K562 (cell line): ENCODE results near the gene RIOX2.

Source experiments
- CHD2 ChIP-seq: IDR thresholded peaks from 2 replicates; pipeline ENCODE4 v1.6.1; 2011; ENCODE audit warnings: low read depth, low read length
- GTF2A2 ChIP-seq: IDR thresholded peaks from 2 replicates; pipeline ENCODE4 v1.6.1; 2016; ENCODE audit warnings: mild to moderate bottlenecking, missing genetic modification characterization, missing compliant biosample characterization
- HDAC2 ChIP-seq: fragments of 450-650 bp; IDR thresholded peaks from 2 replicates; pipeline ENCODE4 v1.6.1; 2016; ENCODE audit warnings: mild to moderate bottlenecking
- NFIC ChIP-seq: fragments of 450-650 bp; IDR thresholded peaks from 2 replicates; pipeline ENCODE4 v1.6.1; 2017; ENCODE audit warnings: mild to moderate bottlenecking, inconsistent platforms
- SMAD1 ChIP-seq: fragments of 150-350 bp; IDR thresholded peaks from 2 replicates; pipeline ENCODE4 v1.6.1; 2014; ENCODE audit warnings: low read length, low read depth; ENCODE audit not compliant: partially characterized antibody
- SREBF1 ChIP-seq: fragments of 150-350 bp; IDR thresholded peaks from 2 replicates; pipeline ENCODE4 v1.6.1; 2014; ENCODE audit warnings: antibody characterized with exemption, low read depth, low read length, borderline replicate concordance
- ZFPM2 ChIP-seq: fragments of 250-450 bp; sonication (Bioruptor Pico); IDR thresholded peaks from 2 replicates; pipeline ENCODE4 v1.5.1; 2022; ENCODE audit warnings: mild to moderate bottlenecking
- TF ChIP-seq, protein P1 (sequence below): fragments of 200-800 bp; sonication (Bioruptor generic); IDR thresholded peaks from 2 replicates; pipeline ENCODE4 v1.6.1; 2017; ENCODE audit warnings: missing genetic modification characterization, missing compliant biosample characterization
- TF ChIP-seq, protein P2 (sequence below): fragments of 250-450 bp; sonication (Bioruptor Pico); IDR thresholded peaks from 2 replicates; pipeline ENCODE4 v1.5.0; 2020; ENCODE audit warnings: mild to moderate bottlenecking, borderline replicate concordance
- TF ChIP-seq, protein P3 (sequence below): fragments of 450-650 bp; conservative IDR thresholded peaks from 2 replicates; pipeline ENCODE4 v1.6.1; 2016; ENCODE audit warnings: missing genetic modification characterization, low read depth, mild to moderate bottlenecking, missing compliant biosample characterization, moderate library complexity
- TF ChIP-seq, protein P4 (sequence below): sonication (generic); formaldehyde crosslinking; IDR thresholded peaks from 2 replicates; pipeline ENCODE4 v1.8.1; 2023; ENCODE audit warnings: mild to moderate bottlenecking, missing genetic modification reagents, moderate library complexity

DNA sequence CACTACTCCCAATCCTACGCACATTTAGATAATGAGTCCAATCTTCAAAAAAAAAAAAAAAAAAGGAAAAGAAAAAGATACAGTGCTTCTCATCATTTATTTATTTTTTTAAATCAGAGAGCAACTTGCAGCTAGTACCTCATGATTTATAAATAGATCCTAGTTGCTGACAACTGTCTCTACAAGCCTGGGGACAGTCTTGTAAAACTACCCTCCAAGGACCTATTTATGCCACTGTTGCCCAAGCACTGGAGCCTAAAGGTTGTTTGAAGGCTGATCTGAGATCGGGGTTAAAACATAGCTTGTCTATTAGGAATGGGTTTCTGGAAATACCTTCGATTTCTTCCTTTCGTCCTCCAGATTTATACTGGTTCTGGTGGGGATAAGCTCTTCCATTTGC, 48.2 kb upstream of the RIOX2 start:
- TF ChIP-seq CHD2, result no peak
- TF ChIP-seq, protein P1, sequence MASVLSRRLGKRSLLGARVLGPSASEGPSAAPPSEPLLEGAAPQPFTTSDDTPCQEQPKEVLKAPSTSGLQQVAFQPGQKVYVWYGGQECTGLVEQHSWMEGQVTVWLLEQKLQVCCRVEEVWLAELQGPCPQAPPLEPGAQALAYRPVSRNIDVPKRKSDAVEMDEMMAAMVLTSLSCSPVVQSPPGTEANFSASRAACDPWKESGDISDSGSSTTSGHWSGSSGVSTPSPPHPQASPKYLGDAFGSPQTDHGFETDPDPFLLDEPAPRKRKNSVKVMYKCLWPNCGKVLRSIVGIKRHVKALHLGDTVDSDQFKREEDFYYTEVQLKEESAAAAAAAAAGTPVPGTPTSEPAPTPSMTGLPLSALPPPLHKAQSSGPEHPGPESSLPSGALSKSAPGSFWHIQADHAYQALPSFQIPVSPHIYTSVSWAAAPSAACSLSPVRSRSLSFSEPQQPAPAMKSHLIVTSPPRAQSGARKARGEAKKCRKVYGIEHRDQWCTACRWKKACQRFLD, result no peak
- TF ChIP-seq HDAC2, result no peak
- no peak for TF ChIP-seq ZFPM2 (CRISPR knock-in tag)
- TF ChIP-seq, protein P2, sequence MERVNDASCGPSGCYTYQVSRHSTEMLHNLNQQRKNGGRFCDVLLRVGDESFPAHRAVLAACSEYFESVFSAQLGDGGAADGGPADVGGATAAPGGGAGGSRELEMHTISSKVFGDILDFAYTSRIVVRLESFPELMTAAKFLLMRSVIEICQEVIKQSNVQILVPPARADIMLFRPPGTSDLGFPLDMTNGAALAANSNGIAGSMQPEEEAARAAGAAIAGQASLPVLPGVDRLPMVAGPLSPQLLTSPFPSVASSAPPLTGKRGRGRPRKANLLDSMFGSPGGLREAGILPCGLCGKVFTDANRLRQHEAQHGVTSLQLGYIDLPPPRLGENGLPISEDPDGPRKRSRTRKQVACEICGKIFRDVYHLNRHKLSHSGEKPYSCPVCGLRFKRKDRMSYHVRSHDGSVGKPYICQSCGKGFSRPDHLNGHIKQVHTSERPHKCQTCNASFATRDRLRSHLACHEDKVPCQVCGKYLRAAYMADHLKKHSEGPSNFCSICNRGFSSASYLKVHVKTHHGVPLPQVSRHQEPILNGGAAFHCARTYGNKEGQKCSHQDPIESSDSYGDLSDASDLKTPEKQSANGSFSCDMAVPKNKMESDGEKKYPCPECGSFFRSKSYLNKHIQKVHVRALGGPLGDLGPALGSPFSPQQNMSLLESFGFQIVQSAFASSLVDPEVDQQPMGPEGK (CRISPR knock-in tag), result no peak
- TF ChIP-seq, protein P3, sequence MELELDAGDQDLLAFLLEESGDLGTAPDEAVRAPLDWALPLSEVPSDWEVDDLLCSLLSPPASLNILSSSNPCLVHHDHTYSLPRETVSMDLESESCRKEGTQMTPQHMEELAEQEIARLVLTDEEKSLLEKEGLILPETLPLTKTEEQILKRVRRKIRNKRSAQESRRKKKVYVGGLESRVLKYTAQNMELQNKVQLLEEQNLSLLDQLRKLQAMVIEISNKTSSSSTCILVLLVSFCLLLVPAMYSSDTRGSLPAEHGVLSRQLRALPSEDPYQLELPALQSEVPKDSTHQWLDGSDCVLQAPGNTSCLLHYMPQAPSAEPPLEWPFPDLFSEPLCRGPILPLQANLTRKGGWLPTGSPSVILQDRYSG (tag), result no peak
- TF ChIP-seq, protein P4, sequence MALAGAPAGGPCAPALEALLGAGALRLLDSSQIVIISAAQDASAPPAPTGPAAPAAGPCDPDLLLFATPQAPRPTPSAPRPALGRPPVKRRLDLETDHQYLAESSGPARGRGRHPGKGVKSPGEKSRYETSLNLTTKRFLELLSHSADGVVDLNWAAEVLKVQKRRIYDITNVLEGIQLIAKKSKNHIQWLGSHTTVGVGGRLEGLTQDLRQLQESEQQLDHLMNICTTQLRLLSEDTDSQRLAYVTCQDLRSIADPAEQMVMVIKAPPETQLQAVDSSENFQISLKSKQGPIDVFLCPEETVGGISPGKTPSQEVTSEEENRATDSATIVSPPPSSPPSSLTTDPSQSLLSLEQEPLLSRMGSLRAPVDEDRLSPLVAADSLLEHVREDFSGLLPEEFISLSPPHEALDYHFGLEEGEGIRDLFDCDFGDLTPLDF, result no peak
- no peak for TF ChIP-seq GTF2A2 (tag)
- TF ChIP-seq SMAD1, result no peak
- no peak for TF ChIP-seq NFIC
- no peak for TF ChIP-seq SREBF1
